ENCODE results near the gene THBD.

The THBD gene

DNA sequence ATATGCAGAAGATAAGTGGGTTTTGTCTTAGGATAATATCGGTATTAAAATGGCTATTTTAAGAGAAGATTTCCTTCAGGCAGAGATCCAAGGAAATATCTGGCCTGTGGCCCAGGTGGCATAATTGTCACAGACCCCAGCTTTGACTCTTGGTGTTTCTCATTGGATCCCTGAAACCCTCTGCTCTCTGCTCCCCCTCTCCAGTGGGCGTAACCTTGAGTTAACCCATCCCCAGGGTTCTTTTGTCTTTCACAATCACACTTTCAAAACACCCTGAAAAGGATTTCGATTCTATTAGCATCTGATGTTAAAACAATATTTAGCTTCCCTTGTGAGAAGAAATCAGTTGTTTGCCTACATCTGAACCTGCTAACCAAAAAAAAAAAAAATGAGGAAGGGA is 7.2 kb downstream of the THBD start:
- Histone ChIP-seq H3K27ac (ENCODE audit: low read length) (no peak overlapping the region), H4K20me1 (ENCODE audit: insufficient read depth, low read length) (no peaks in the 10 kb centered on the region), H3K4me3 (ENCODE audit: low read length) (no peak overlapping the region), H3K9ac (ENCODE audit: low read length) (no peak overlapping the region), H3K9me2 (replicated peaks; ENCODE audit: insufficient read depth, low read length) (no peaks in the 10 kb centered on the region), H3K4me2 (ENCODE audit: low read depth, low read length) (no peak overlapping the region), H3K79me2 (ENCODE audit: low read length) (no peaks in the 10 kb centered on the region), H2AFZ (ENCODE audit: low read length) (no peak overlapping the region), H3F3A (ENCODE audit: insufficient read depth, low read length) (no peaks in the 10 kb centered on the region), H3K9me3 (replicated peaks; ENCODE audit: insufficient read depth, low read length) (no peaks in the 10 kb centered on the region), H3K36me3 (replicated peaks; ENCODE audit: insufficient read depth, low read length) (no peaks in the 10 kb centered on the region), H3K27me3 (replicated peaks; ENCODE audit: insufficient read depth, low read length) (no peaks in the 10 kb centered on the region), H3K4me1 (ENCODE audit: low read length) (no peaks in the 10 kb centered on the region)
- no peak for DNase-seq
- TF ChIP-seq, protein P1, sequence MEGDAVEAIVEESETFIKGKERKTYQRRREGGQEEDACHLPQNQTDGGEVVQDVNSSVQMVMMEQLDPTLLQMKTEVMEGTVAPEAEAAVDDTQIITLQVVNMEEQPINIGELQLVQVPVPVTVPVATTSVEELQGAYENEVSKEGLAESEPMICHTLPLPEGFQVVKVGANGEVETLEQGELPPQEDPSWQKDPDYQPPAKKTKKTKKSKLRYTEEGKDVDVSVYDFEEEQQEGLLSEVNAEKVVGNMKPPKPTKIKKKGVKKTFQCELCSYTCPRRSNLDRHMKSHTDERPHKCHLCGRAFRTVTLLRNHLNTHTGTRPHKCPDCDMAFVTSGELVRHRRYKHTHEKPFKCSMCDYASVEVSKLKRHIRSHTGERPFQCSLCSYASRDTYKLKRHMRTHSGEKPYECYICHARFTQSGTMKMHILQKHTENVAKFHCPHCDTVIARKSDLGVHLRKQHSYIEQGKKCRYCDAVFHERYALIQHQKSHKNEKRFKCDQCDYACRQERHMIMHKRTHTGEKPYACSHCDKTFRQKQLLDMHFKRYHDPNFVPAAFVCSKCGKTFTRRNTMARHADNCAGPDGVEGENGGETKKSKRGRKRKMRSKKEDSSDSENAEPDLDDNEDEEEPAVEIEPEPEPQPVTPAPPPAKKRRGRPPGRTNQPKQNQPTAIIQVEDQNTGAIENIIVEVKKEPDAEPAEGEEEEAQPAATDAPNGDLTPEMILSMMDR (IDR thresholded peaks at IDR 0.05; ENCODE audit: low read length), result no peak
- TF ChIP-seq EZH2 (optimal IDR thresholded peaks at IDR 0.05; ENCODE audit: low read depth, low read length) (no peak), EZH2phosphoT487 (IDR thresholded peaks at IDR 0.05; ENCODE audit: low read length) (no peak)

DNA sequence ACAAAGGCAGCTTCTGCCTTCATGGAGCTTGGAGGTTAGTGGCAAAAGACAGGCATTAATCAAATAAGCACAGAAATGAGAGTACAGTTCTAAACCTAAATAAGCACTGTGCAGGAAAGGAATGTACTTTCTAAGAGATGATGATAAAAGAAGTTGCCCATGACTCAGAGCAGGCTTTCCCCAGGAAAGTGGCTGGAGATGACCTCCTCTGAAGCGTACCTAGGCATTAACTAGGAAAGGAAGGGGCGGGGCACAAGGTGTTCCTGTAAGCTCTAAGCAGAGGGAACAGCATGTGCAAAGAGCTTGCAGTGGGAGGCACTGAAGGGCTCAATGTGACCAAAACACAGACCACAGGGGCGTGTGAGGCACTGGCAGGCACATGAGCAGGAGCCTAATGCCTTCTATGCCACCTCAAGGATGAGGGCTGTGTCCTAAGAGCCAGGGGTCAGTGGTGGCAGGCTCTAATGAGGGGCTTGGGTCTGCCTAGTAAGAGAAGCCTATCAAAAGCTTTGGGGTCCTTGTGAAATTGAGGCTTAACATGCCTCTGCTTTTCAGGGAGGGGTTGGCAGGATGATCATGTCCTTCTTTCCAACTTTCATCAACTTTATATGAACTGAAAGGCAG is 9.5 kb downstream of the THBD start:
- H3K4me2 ChIP-seq (ENCODE audit: low read depth, low read length), result no peak overlapping the region
- H3K27ac ChIP-seq (ENCODE audit: low read length), result no peak overlapping the region
- no peaks in the 10 kb centered on the region for H3K4me1 ChIP-seq (ENCODE audit: low read length)
- no peak overlapping the region for H3K9ac ChIP-seq (ENCODE audit: low read length)
- no peaks in the 10 kb centered on the region for H3K9me2 ChIP-seq (replicated peaks; ENCODE audit: insufficient read depth, low read length)
- H3K27me3 ChIP-seq (replicated peaks; ENCODE audit: insufficient read depth, low read length), result no peaks in the 10 kb centered on the region
- H3K36me3 ChIP-seq (replicated peaks; ENCODE audit: insufficient read depth, low read length), result no peaks in the 10 kb centered on the region
- DNase-seq, result no peak
- H4K20me1 ChIP-seq (ENCODE audit: insufficient read depth, low read length), result no peaks in the 10 kb centered on the region
- no peak overlapping the region for H2AFZ ChIP-seq (ENCODE audit: low read length)
- TF ChIP-seq EZH2phosphoT487 (IDR thresholded peaks at IDR 0.05; ENCODE audit: low read length), result no peak
- TF ChIP-seq, protein P1 (IDR thresholded peaks at IDR 0.05; ENCODE audit: low read length), result no peak
- no peak for TF ChIP-seq EZH2 (optimal IDR thresholded peaks at IDR 0.05; ENCODE audit: low read depth, low read length)
- no peaks in the 10 kb centered on the region for H3K79me2 ChIP-seq (ENCODE audit: low read length)
- no peak overlapping the region for H3K4me3 ChIP-seq (ENCODE audit: low read length)
- H3K9me3 ChIP-seq (replicated peaks; ENCODE audit: insufficient read depth, low read length), result no peaks in the 10 kb centered on the region
- no peaks in the 10 kb centered on the region for H3F3A ChIP-seq (ENCODE audit: insufficient read depth, low read length)

- H3K4me2 ChIP-seq (ENCODE audit: low read depth, low read length), result no peak overlapping the region
- no peak for DNase-seq
- H3K4me3 ChIP-seq (ENCODE audit: low read length), result no peak overlapping the region
- no peaks in the 10 kb centered on the region for H3K4me1 ChIP-seq (ENCODE audit: low read length)
- H3K27ac ChIP-seq (ENCODE audit: low read length), result no peak overlapping the region
- no peaks in the 10 kb centered on the region for H3K9me3 ChIP-seq (replicated peaks; ENCODE audit: insufficient read depth, low read length)
- no peaks in the 10 kb centered on the region for H3F3A ChIP-seq (ENCODE audit: insufficient read depth, low read length)
- no peak overlapping the region for H2AFZ ChIP-seq (ENCODE audit: low read length)
- no peaks in the 10 kb centered on the region for H4K20me1 ChIP-seq (ENCODE audit: insufficient read depth, low read length)
- no peaks in the 10 kb centered on the region for H3K79me2 ChIP-seq (ENCODE audit: low read length)
- no peak overlapping the region for H3K9ac ChIP-seq (ENCODE audit: low read length)
- no peaks in the 10 kb centered on the region for H3K36me3 ChIP-seq (replicated peaks; ENCODE audit: insufficient read depth, low read length)
- no peaks in the 10 kb centered on the region for H3K27me3 ChIP-seq (replicated peaks; ENCODE audit: insufficient read depth, low read length)
- H3K9me2 ChIP-seq (replicated peaks; ENCODE audit: insufficient read depth, low read length), result no peaks in the 10 kb centered on the region
- TF ChIP-seq EZH2phosphoT487 (IDR thresholded peaks at IDR 0.05; ENCODE audit: low read length), result no peak
- TF ChIP-seq EZH2 (optimal IDR thresholded peaks at IDR 0.05; ENCODE audit: low read depth, low read length), result no peak
- TF ChIP-seq, protein P1 (IDR thresholded peaks at IDR 0.05; ENCODE audit: low read length), result no peak
Measured at GRCh38 chr20:23039136-23039875, 10.2 kb downstream of the THBD start.
